GM19397 (cell line): ENCODE results near the gene FBXW5.

Source experiments
- ATAC-seq: cut with Tn5 transposase; IDR thresholded peaks from one replicate; pipeline ENCODE4 v1.9.1; 2021; ENCODE audit warnings: mild to moderate bottlenecking, moderate library complexity; ENCODE audit not compliant: unreplicated experiment

The FBXW5 gene

DNA sequence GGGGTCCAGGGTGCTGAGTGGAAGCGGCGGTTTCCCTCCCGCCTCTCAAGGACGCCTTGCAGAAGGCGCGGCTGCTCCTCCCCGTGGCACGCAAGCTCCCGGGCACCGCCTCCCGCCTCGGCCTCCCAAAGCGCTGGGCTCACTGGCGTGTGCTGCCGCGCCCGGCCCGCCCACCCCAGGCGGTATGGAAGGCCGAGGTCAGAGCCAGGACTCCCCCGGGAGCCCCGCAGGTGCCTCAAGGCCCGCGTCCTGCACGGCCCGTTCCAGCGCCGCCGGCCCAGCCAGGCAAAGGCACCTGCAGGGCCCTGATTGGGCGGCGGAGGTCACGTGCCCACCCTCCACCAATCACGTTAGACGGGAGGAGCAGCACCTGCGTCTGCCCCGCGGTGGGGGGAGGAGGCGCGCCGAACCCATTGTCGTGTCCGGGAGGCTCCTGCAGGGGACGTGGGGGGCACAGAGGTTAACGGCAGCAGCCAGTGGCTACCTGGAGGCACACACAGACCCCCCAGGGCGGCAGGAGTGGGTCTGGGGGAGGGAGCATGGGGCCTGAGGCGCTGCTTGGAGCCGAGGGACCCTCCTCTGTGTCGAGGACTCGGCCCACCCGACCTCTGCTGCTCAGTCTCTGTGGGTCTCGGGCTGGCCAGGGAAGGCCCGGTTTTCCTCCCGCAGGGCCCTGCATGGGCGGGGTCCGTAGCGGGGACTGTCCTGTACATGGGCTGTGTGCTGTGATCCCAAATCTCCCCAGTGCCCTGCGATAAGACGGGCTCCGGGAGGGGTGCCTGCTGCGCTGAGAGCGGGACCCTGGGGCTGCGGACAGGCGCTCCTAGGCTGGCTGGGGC is 5.5 kb upstream of the FBXW5 start:
- peak; percentile 86 for ATAC-seq

- ATAC-seq = no peak
Measured at GRCh38 chr9:136949239-136949816, 4.8 kb upstream of the FBXW5 start.

GRCh38 chr9:136947955-136948510 is 3.5 kb upstream of the FBXW5 start:
- ATAC-seq = no peak

DNA sequence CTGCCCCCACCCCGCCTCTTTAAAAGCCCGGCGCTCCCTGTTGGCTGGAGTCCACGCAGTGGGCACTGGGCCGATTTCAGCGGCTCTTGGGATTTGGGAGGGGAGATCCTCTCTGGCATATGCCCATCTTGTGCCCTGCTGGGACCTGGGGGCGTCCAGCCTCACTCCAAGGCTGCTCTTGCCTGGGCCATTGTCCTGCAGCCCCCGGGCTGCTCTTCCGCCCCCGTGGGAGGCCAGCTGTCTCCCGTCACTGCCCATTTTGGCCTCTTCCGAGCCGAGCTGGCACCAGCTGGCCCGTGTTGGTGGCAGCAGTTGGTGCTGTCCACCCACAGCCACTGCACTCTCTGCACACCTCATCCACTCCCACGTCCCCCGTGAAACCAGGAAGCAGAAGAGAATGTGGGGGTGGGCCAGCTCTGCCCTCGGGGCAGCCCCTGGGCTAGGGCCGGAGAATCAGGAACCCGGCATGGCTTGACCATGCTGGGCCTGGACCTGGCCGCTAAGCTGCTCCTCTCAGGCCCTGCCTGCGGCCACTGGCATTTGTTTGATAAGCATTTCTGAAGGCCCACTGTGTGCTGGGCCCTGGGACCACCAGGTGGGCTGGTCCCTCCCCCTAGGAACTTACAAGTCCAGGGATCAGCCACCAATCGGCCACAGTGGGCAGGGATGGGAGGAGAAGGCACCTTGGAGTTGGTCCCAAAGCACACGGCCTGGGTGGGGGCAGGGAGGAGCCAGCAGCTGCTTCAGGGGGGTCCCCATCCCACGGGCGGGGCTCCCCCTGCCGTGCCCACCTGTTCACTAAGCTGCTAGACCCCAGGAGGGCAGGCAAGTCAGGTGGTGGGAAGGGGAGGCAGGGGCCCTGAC is 2.7 kb upstream of the FBXW5 start:
- no peak for ATAC-seq

GRCh38 chr9:136946228-136947027 is 1.9 kb upstream of the FBXW5 start:
- no peak for ATAC-seq

- no peak for ATAC-seq
Measured at GRCh38 chr9:136945333-136946227, 1.0 kb upstream of the FBXW5 start.

DNA sequence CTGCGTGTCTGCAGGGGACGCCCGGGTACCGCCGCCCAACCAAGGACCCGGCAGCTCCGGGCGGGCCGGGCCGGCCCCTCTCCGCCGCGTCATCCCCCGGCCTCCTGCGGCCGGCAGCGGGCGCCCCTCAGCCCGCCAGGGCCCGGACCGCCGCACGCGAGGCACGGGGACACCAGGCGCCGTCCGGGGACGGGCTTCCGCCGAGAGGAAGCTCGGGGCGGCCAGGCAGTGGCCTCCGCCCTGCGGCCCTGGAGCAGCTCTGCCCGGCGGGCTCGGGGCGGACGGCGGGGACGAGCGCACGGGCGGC is 373 bp downstream of the FBXW5 start:
- peak; percentile 32 for ATAC-seq

- peak; percentile 4 for ATAC-seq
Measured at GRCh38 chr9:136943291-136944211, 987 bp downstream of the FBXW5 start.

GRCh38 chr9:136942881-136943230 is 1.7 kb downstream of the FBXW5 start:
- ATAC-seq = no peak

DNA sequence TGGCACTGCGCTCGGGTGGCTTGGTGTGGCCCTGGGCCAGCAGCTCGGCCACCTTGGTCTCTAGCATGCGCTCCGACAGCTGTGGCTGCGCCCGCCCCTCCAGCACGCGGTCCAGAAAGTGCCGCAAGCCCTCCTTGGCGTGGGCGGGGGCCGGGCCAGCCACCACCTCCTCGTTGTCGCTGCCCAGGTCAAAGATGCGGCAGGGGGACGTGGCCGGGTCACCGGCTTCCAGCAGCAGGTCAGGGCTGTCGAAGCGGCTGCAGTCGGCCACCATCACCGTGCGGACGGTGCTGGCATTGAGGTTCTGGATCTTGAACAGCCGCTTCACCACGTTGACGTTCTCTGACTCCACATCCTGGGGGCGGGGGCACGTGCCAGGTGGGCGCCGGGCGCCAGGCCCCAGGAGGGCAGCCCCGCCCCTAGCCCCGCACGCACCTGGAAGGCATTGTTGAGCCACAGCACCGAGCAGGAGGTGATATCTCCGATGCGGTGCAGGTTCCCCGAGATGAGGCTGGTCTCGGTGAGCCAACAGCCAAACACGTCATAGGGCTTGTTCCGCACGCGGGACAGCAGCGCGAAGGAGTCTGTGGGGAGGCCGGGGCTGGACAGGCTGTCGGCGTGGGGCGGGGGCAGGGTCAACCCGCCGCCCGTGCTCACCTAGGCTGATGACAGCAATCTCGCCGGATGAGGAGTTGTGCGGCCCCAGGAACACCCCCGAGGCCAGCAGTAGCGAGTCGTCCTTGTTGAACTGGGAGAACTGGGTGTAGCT is 2.2 kb downstream of the FBXW5 start:
- no peak for ATAC-seq

GRCh38 chr9:136941231-136942111 is 3.1 kb downstream of the FBXW5 start:
- ATAC-seq = no peak

- no peak for ATAC-seq
Measured at GRCh38 chr9:136940526-136941230, 3.9 kb downstream of the FBXW5 start.

DNA sequence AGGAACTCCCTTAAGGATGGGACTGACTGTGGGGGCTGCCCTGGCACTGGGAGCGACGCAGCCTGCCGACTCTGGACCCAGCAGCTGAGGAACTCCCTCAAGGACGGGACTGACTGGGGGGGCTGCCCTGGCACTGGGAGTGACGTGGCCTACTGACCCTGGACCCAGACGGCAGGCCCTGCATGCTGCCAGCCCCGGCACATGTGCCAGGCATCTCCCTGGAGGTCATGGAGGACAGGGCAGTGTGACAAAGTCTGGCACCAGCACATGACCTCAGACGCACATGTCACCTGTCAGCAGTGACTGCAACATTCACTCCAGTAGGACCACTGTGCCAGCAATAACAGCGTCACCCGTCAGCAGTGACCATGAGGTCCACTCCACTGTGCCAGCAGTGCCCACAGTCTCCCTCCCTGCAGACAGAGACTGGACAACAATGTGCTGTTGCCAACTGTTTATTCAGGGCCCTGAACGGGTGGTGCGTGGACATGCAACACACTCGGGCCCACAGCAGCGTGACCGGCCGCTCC is 4.5 kb downstream of the FBXW5 start:
- ATAC-seq = no peak

DNA sequence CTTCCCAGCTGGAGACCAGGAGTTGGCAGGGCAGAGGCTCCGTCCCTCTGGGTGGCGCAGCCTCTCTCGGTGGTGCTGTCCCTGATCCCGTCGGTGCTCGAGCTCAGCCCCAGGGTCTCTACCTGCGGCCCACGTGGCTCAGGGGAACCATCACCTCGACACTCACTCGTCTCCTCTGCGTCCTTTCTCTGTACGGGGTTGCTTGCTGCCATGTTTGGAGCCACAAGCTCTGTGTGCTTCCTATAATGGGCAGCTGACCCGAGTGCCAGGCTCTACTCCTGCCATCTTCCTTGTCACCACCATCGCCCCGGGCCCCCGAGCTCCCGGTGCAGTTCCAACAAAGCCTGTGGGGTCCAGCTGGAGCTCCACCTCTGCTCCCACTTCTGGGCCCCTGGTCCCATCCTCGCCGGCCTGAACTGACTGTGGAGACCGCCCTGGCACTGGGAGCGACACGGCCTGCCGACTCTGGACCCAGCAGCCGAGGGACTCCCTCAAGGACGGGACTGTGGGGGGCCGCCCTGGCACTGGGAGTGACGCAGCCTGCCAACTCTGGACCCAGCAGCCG is 5.0 kb downstream of the FBXW5 start:
- ATAC-seq = no peak

GRCh38 chr9:136937186-136938001 is 7.1 kb downstream of the FBXW5 start:
- ATAC-seq = no peak
